IMR-90 (cell line): ENCODE results near the gene GBF1. TPM values are rescaled to one million over a fixed set of nuclear protein-coding genes. Genes with fewer than 3 reads are reported as not detected.
A peak's percentile ranks its signal among the peaks of the same experiment; 100 is the strongest.

Source experiments
- ATAC-seq: fragments of 200-7000 bp; cut with Tn5 transposase; 2 replicates; pipeline ENCODE4 v1.9.1; 2020; ENCODE audit warnings: low read depth, mild to moderate bottlenecking, moderate library complexity
- BruUV-seq: library from RNA; stranded (reverse); fragments of 400-500 nt; replicated peaks from 2 replicates; lab custom pipeline; 2021; lab: Mats Ljungman, UMichigan
- CTCF ChIA-PET: fragments of 300-600 bp; formaldehyde crosslinking; extraction: SDS; loops from one replicate; lab custom pipeline; 2021; ENCODE audit warnings: antibody characterized with exemption; lab: Yijun Ruan, JAX
- POLR2A ChIA-PET: fragments of 300-600 bp; sonication (Branson Sonifier 250); formaldehyde crosslinking; loops from one replicate; lab custom pipeline; 2022; ENCODE audit warnings: antibody characterized with exemption; ENCODE audit not compliant: unreplicated experiment; lab: Charles Lee
- DNase-seq: peaks from one replicate; pipeline ENCODE4 v3.0.0; 2013
- H2AFZ ChIP-seq: replicated peaks from 2 replicates; pipeline ENCODE3; 2013; ENCODE audit warnings: low read length, mild to moderate bottlenecking; ENCODE audit not compliant: poor library complexity
- H2AK5ac ChIP-seq: 2 replicates; pipeline ENCODE4 v1.6.1; 2013; ENCODE audit warnings: low read depth, low read length, inconsistent platforms
- H2AK9ac ChIP-seq: replicated peaks from 2 replicates; pipeline ENCODE3; 2013; ENCODE audit warnings: mild to moderate bottlenecking, low read depth, low read length, moderate library complexity; ENCODE audit not compliant: poor library complexity
- H2BK120ac ChIP-seq: 2 replicates; pipeline ENCODE4 v1.6.1; 2013; ENCODE audit warnings: low read depth, low read length, inconsistent platforms
- H2BK15ac ChIP-seq: 3 replicates; pipeline ENCODE4 v1.6.1; 2013; ENCODE audit warnings: low read depth, low read length, inconsistent platforms
- H2BK20ac ChIP-seq: 2 replicates; pipeline ENCODE4 v1.6.1; 2013; ENCODE audit warnings: low read depth, mild to moderate bottlenecking, inconsistent platforms, low read length, moderate library complexity
- H2BK5ac ChIP-seq: 2 replicates; pipeline ENCODE4 v1.6.1; 2013; ENCODE audit warnings: mild to moderate bottlenecking, low read depth, low read length, inconsistent platforms; ENCODE audit not compliant: poor library complexity, severe bottlenecking
- H3K14ac ChIP-seq: replicated peaks from 2 replicates; pipeline ENCODE4 v1.6.1; 2013; ENCODE audit warnings: low read depth, low read length, inconsistent platforms
- H3K18ac ChIP-seq: 2 replicates; pipeline ENCODE4 v1.6.1; 2013; ENCODE audit warnings: low read depth, low read length, control low read depth
- H3K23ac ChIP-seq: 2 replicates; pipeline ENCODE4 v1.6.1; 2013; ENCODE audit warnings: low read depth, low read length, inconsistent platforms
- H3K27ac ChIP-seq: 2 replicates; pipeline ENCODE4 v1.5.1; 2013; ENCODE audit warnings: mild to moderate bottlenecking, control low read depth, low read length; ENCODE audit not compliant: insufficient read depth
- H3K27me3 ChIP-seq: 2 replicates; pipeline ENCODE4 v1.6.1; 2013; ENCODE audit warnings: low read length; ENCODE audit not compliant: control insufficient read depth, insufficient read depth
- H3K36me3 ChIP-seq: 2 replicates; pipeline ENCODE4 v1.6.1; 2013; ENCODE audit warnings: low read length, mixed read lengths; ENCODE audit not compliant: control insufficient read depth, insufficient read depth
- H3K4ac ChIP-seq: 2 replicates; pipeline ENCODE4 v1.6.1; 2013; ENCODE audit warnings: low read depth, low read length, inconsistent platforms
- H3K4me1 ChIP-seq: 2 replicates; pipeline ENCODE4 v1.6.1; 2013; ENCODE audit warnings: low read length, mixed read lengths; ENCODE audit not compliant: control insufficient read depth, insufficient read depth
- H3K4me2 ChIP-seq: 2 replicates; pipeline ENCODE4 v1.6.1; 2013; ENCODE audit warnings: low read depth, mild to moderate bottlenecking, control low read depth, low read length, moderate library complexity
- H3K4me3 ChIP-seq: 2 replicates; pipeline ENCODE4 v1.5.1; 2013; ENCODE audit warnings: low read depth, mild to moderate bottlenecking, control low read depth, low read length, moderate library complexity; ENCODE audit not compliant: insufficient read depth
- H3K56ac ChIP-seq: 2 replicates; pipeline ENCODE4 v1.6.1; 2013; ENCODE audit warnings: low read length, inconsistent platforms; ENCODE audit not compliant: insufficient read depth; ENCODE audit errors: extremely low read depth
- H3K79me1 ChIP-seq, 2 experiments: 2 replicates each; pipeline ENCODE4 v1.6.1; 2013; ENCODE audit warnings: low read length in 2 of 2, inconsistent platforms in 1 of 2, low read depth in 1 of 2
- H3K9ac ChIP-seq: 2 replicates; pipeline ENCODE4 v1.6.1; 2013; ENCODE audit warnings: low read depth, low read length, control low read depth
- H3K9me1 ChIP-seq: 2 replicates; pipeline ENCODE4 v1.6.1; 2013; ENCODE audit warnings: low read length, inconsistent platforms; ENCODE audit not compliant: insufficient read depth
- H3K9me3 ChIP-seq: 2 replicates; pipeline ENCODE4 v1.6.1; 2013; ENCODE audit warnings: low read length; ENCODE audit not compliant: control insufficient read depth, insufficient read depth
- H4K20me1 ChIP-seq: 2 replicates; pipeline ENCODE4 v1.6.1; 2013; ENCODE audit warnings: low read length, inconsistent platforms; ENCODE audit not compliant: insufficient read depth
- H4K5ac ChIP-seq: 2 replicates; pipeline ENCODE4 v1.6.1; 2013; ENCODE audit warnings: mild to moderate bottlenecking, low read depth, low read length, control low read depth
- H4K8ac ChIP-seq, 2 experiments: 2 replicates each; pipeline ENCODE4 v1.6.1; 2013; ENCODE audit warnings: low read depth in 2 of 2, low read length in 2 of 2, control low read depth in 1 of 2, inconsistent platforms in 1 of 2
- H4K91ac ChIP-seq: 2 replicates; pipeline ENCODE4 v1.6.1; 2013; ENCODE audit warnings: low read depth, low read length, inconsistent platforms; ENCODE audit not compliant: insufficient read depth
- BHLHE40 ChIP-seq: fragments of 150-350 bp; IDR thresholded peaks from 2 replicates; pipeline ENCODE4 v1.6.1; 2016; ENCODE audit warnings: mild to moderate bottlenecking, low read depth, low read length
- CEBPB ChIP-seq: IDR thresholded peaks from 2 replicates; pipeline ENCODE4 v1.6.1; 2012; ENCODE audit warnings: low read depth, low read length, improper control_type of control experiment
- CHD1 ChIP-seq: IDR thresholded peaks from 2 replicates; pipeline ENCODE4 v1.6.1; 2012; ENCODE audit warnings: low read depth, low read length, improper control_type of control experiment
- ELK1 ChIP-seq: fragments of 150-350 bp; IDR thresholded peaks from 2 replicates; pipeline ENCODE4 v1.6.1; 2016; ENCODE audit warnings: low read depth, mild to moderate bottlenecking, low read length, moderate library complexity, borderline replicate concordance
- FOS ChIP-seq: fragments of 150-350 bp; IDR thresholded peaks from 2 replicates; pipeline ENCODE4 v1.6.1; 2016; ENCODE audit warnings: low read depth, low read length
- MAFK ChIP-seq: IDR thresholded peaks from 2 replicates; pipeline ENCODE4 v1.6.1; 2012; ENCODE audit warnings: low read depth, low read length, improper control_type of control experiment
- MAZ ChIP-seq: IDR thresholded peaks from 2 replicates; pipeline ENCODE4 v1.6.1; 2012; ENCODE audit warnings: low read depth, mild to moderate bottlenecking, low read length, improper control_type of control experiment, moderate library complexity, borderline replicate concordance
- MXI1 ChIP-seq: IDR thresholded peaks from 2 replicates; pipeline ENCODE4 v1.6.1; 2012; ENCODE audit warnings: low read depth, mild to moderate bottlenecking, low read length, moderate library complexity, borderline replicate concordance
- NFE2L2 ChIP-seq: fragments of 150-350 bp; IDR thresholded peaks from 2 replicates; pipeline ENCODE4 v1.6.1; 2016; ENCODE audit warnings: low read depth, mild to moderate bottlenecking, low read length
- POLR2A ChIP-seq: IDR thresholded peaks from 2 replicates; pipeline ENCODE4 v1.6.1; 2012; ENCODE audit warnings: mild to moderate bottlenecking, low read depth, low read length
- RAD21 ChIP-seq: IDR thresholded peaks from 2 replicates; pipeline ENCODE4 v1.6.1; 2012; ENCODE audit warnings: low read length, improper control_type of control experiment
- RCOR1 ChIP-seq: IDR thresholded peaks from 2 replicates; pipeline ENCODE4 v1.6.1; 2012; ENCODE audit warnings: mild to moderate bottlenecking, low read length, improper control_type of control experiment; ENCODE audit not compliant: insufficient replicate concordance
- RFX5 ChIP-seq: IDR thresholded peaks from 2 replicates; pipeline ENCODE4 v1.8.0; 2012; ENCODE audit warnings: low read depth, mild to moderate bottlenecking, low read length, moderate library complexity
- SMC3 ChIP-seq: fragments of 150-350 bp; IDR thresholded peaks from 2 replicates; pipeline ENCODE4 v1.6.1; 2016; ENCODE audit warnings: low read depth, mild to moderate bottlenecking, antibody characterized with exemption, low read length, moderate library complexity
- USF2 ChIP-seq: fragments of 150-350 bp; IDR thresholded peaks from 2 replicates; pipeline ENCODE4 v1.6.1; 2017; ENCODE audit warnings: mild to moderate bottlenecking, antibody characterized with exemption, low read length, low read depth
- WGBS, 2 experiments: methylation state at CpG; one replicate each; pipeline versions ENCODE4 v1.1.5 to v1.1.7; 2013; ENCODE audit warnings: missing lambda C conversion rate in 2 of 2; ENCODE audit not compliant: insufficient read length in 1 of 2; ENCODE audit errors: extremely low coverage in 2 of 2; 5-methylcytosine and 5-hydroxymethylcytosine counted together
- dilution Hi-C: fragments of 300-500 bp; cut with HindIII; formaldehyde crosslinking; loops from one replicate; pipeline ENCODE4 v1.14.3; 2018; ENCODE audit warnings: low sequenced_read_pairs; ENCODE audit not compliant: unreplicated experiment
- in situ Hi-C: fragments of 300-500 bp; cut with MboI; formaldehyde crosslinking; loops from 3 replicates; pipeline ENCODE4 v1.14.3; 2019; ENCODE audit warnings: low sequenced_read_pairs, inconsistent platforms, mixed read lengths
- intact Hi-C: fragments of 100-400 bp; cut with micrococcal nuclease; formaldehyde crosslinking; loops from 2 replicates; pipeline ENCODE4 v1.10.0; 2022
- polyA plus RNA-seq, 3 experiments: library from polyadenylated mRNA; depleted of rRNA; stranded (reverse); fragments of >200 nt; gene quantifications; 2 replicates each; pipeline ENCODE4 v1.2.3, GENCODE V29; 2012; ENCODE audit warnings: low replicate concordance in 1 of 3
- total RNA-seq: library from RNA; depleted of rRNA; stranded (reverse); fragments of >200 nt; gene quantifications from 2 replicates; pipeline ENCODE4 v1.2.3, GENCODE V29; 2012

The GBF1 gene
- total and polyA plus RNA-seq, 2 of the 4 experiments (the other 2 are of a cell fraction), result 38.7 to 40.1 TPM

GRCh38 chr10:102424916-102425315, 179.6 kb downstream of the GBF1 start:
- no peak overlapping the region for H2BK5ac ChIP-seq
- no peak overlapping the region for H3K23ac ChIP-seq
- peaks cover 7% of the 10 kb centered on the region; the same call in 1 of the 2 replicates for H3K9me1 ChIP-seq
- H4K91ac ChIP-seq, result no peak overlapping the region
- H3K27me3 ChIP-seq, result no peaks in the 10 kb centered on the region
- peaks cover 3 to 43% of the 10 kb centered on the region in 2 experiments; a peak in 3 of 4 replicates for H3K79me1 ChIP-seq
- no peak overlapping the region for H2BK120ac ChIP-seq
- H2AK9ac ChIP-seq, result peak overlapping the region; percentile 70
- H3K4me1 ChIP-seq, result peaks cover 10% of the 10 kb centered on the region
- TF ChIP-seq SMC3, result no peak
- TF ChIP-seq RFX5, result no peak
- TF ChIP-seq NFE2L2, result no peak
- no peak for TF ChIP-seq RCOR1
- no peak for TF ChIP-seq POLR2A
- TF ChIP-seq RAD21, result no peak
- no peak for TF ChIP-seq USF2
- no peak for TF ChIP-seq ELK1
- TF ChIP-seq CEBPB, result no peak
- TF ChIP-seq MAZ, result no peak
- no peak for TF ChIP-seq FOS
- TF ChIP-seq MXI1, result no peak
- TF ChIP-seq CHD1, result no peak
- no peak for TF ChIP-seq BHLHE40
- no peak for TF ChIP-seq MAFK
- H4K5ac ChIP-seq, result no peak overlapping the region
- no peak overlapping the region for H2BK15ac ChIP-seq
- no peak for ATAC-seq
- no peak overlapping the region for H3K27ac ChIP-seq
- H2BK20ac ChIP-seq, result no peak overlapping the region
- intact Hi-C loops (no loop called here), dilution Hi-C loops (no loop called here), in situ Hi-C loops (no loop called here)
- H4K20me1 ChIP-seq, result no peaks in the 10 kb centered on the region
- no TSS peak for BruUV-seq
- ChIA-PET CTCF (no interaction called here), POLR2A (no interaction called here)
- H3K4me3 ChIP-seq, result no peak overlapping the region
- DNase-seq, result no peak
- H3K4me2 ChIP-seq, result no peak overlapping the region
- no peak overlapping the region for H4K8ac ChIP-seq
- H3K9ac ChIP-seq, result no peak overlapping the region
- no peak overlapping the region for H2AK5ac ChIP-seq
- WGBS, 2 experiments, result 80% methylated on average over 1 of the region's 6 CpGs; no CpG with 5 or more reads in 1 of the 2 experiments
- H3K9me3 ChIP-seq, result no peaks in the 10 kb centered on the region
- H2AFZ ChIP-seq, result no peak overlapping the region
- H3K18ac ChIP-seq, result no peak overlapping the region
- no peak overlapping the region for H3K56ac ChIP-seq
- H3K4ac ChIP-seq, result no peak overlapping the region
- peaks cover 6% of the 10 kb centered on the region; the same call in 1 of the 2 replicates for H3K36me3 ChIP-seq
- H3K14ac ChIP-seq, result no peak overlapping the region
